ENCODE results near the gene PPP1R26. TPM values are rescaled to one million over a fixed set of nuclear protein-coding genes. Genes with fewer than 3 reads are reported as not detected.

Gene PPP1R26
- total and polyA plus RNA-seq, 2 of the 8 experiments (the other 6 are each of a cell fraction or from before 2014, with no cell fraction given) = 9.8 to 32.7 TPM

GRCh38 chr9:135464181-135464580 lies 15.4 kb upstream of the PPP1R26 start:
- H3K4me2 ChIP-seq (ENCODE audit: insufficient read depth in 1 of 2, low read depth in 2 of 2, low read length in 2 of 2) = no peak overlapping the region
- H2AFZ ChIP-seq (ENCODE audit: low read length) = no peak overlapping the region
- FAIRE-seq = no peak
- no peak overlapping the region for H3K9ac ChIP-seq (replicated peaks in 1 of 4; ENCODE audit: extremely low read depth in 1 of 4, low read depth in 3 of 4, low read length in 3 of 4)
- no peak overlapping the region for H3K23ac ChIP-seq (ENCODE audit: insufficient read length)
- no peak overlapping the region for H3K56ac ChIP-seq (replicated peaks; ENCODE audit: insufficient read length, low read depth, low read length)
- H2BK5ac ChIP-seq (ENCODE audit: low read depth, low read length) = no peak overlapping the region
- H3K18ac ChIP-seq (ENCODE audit: extremely low read depth, low read length) = no peak overlapping the region
- H3K14ac ChIP-seq (ENCODE audit: insufficient read length) = no peak overlapping the region
- no peak for DNase-seq (ENCODE audit: low read depth in 1 of 2, low spot score in 2 of 2)
- no peak overlapping the region for H4K91ac ChIP-seq (replicated peaks; ENCODE audit: insufficient read length, low read length)
- WGBS, 2 experiments (ENCODE audit: extremely low coverage in 1 of 2, insufficient coverage in 1 of 2, insufficient read length in 1 of 2, insufficient replicate concordance in 2 of 2, low coverage in 1 of 2, low lambda C conversion rate in 2 of 2, missing lambda C conversion rate in 1 of 2) = 94% methylated on average over 7 of the region's 7 CpGs; no CpG with 5 or more reads in 1 of the 2 experiments
- H3K9me3 ChIP-seq (ENCODE audit: insufficient read depth in 2 of 2, low read depth in 1 of 2, low read length in 1 of 2) = no peaks in the 10 kb centered on the region
- H4K8ac ChIP-seq (ENCODE audit: extremely low read depth, insufficient read depth, low read length) = no peak overlapping the region
- no peaks in the 10 kb centered on the region for H3K27me3 ChIP-seq (replicated peaks in 1 of 4; ENCODE audit: control insufficient read depth in 3 of 4, extremely low read depth in 1 of 4, insufficient read depth in 3 of 4, low read length in 3 of 4)
- POLR2A ChIA-PET (ENCODE audit: partially characterized antibody) = no interaction called here
- no peaks in the 10 kb centered on the region for H4K20me1 ChIP-seq (replicated peaks in 1 of 2; ENCODE audit: control insufficient read depth in 1 of 2, insufficient read depth in 2 of 2, low read length in 2 of 2)
- no peaks in the 10 kb centered on the region for H3K23me2 ChIP-seq (ENCODE audit: low read depth, low read length)
- no peak overlapping the region for H2BK120ac ChIP-seq (replicated peaks; ENCODE audit: low read depth, low read length)
- H2BK12ac ChIP-seq (ENCODE audit: low read depth, low read length) = no peak overlapping the region
- no peaks in the 10 kb centered on the region for H3K4me1 ChIP-seq (replicated peaks in 1 of 4; ENCODE audit: control insufficient read depth in 3 of 4, insufficient read depth in 4 of 4, low read length in 3 of 4)
- no peak overlapping the region for H2BK15ac ChIP-seq (ENCODE audit: low read length)
- H3K4me3 ChIP-seq (ENCODE audit: extremely low read depth in 1 of 4, insufficient read depth in 2 of 4, low read depth in 3 of 4, low read length in 4 of 4) = no peak overlapping the region
- H2AK5ac ChIP-seq (ENCODE audit: low read depth, low read length) = no peak overlapping the region
- H3K79me2 ChIP-seq (ENCODE audit: control insufficient read depth in 1 of 2, insufficient read depth in 2 of 2, low read length in 2 of 2) = no peaks in the 10 kb centered on the region
- CTCF ChIA-PET (ENCODE audit: partially characterized antibody) = interaction anchor here (1.5 kb wide), 1 partner anchor 9 kb away, joined by 3 read pairs; no protein-coding TSS in a partner anchor
- no peaks in the 10 kb centered on the region for H3K36me3 ChIP-seq (ENCODE audit: control insufficient read depth in 2 of 4, insufficient read depth in 4 of 4, low read length in 3 of 4)
- no peaks in the 10 kb centered on the region for H3K79me1 ChIP-seq (ENCODE audit: low read depth, low read length)
- no peak overlapping the region for H3K4ac ChIP-seq (replicated peaks; ENCODE audit: insufficient read length, low read depth, low read length)
- no peak overlapping the region for H3K27ac ChIP-seq (ENCODE audit: low read depth, low read length)
- H2BK20ac ChIP-seq (ENCODE audit: low read length) = no peak overlapping the region
- no peak overlapping the region for H4K5ac ChIP-seq (ENCODE audit: insufficient read length, low read depth, low read length)
- TF ChIP-seq RXRA (IDR thresholded peaks at IDR 0.05; ENCODE audit: insufficient read depth, low read depth, low read length) = no peak
- TF ChIP-seq NANOG (IDR thresholded peaks at IDR 0.05; ENCODE audit: insufficient read depth, low read depth, low read length, poor library complexity, severe bottlenecking) = no peak
- TF ChIP-seq CEBPB (IDR thresholded peaks at IDR 0.05; ENCODE audit: low read depth, low read length) = no peak
- no peak for TF ChIP-seq TBP (IDR thresholded peaks at IDR 0.05; ENCODE audit: low read depth, low read length)
- no peak for TF ChIP-seq SIX5 (IDR thresholded peaks at IDR 0.05; ENCODE audit: low read depth, low read length)
- no peak for TF ChIP-seq POLR2A (IDR thresholded peaks at IDR 0.05; ENCODE audit: control extremely low read depth in 1 of 2, low read depth in 2 of 2, low read length in 2 of 2)
- no peak for TF ChIP-seq JUND (IDR thresholded peaks at IDR 0.05; ENCODE audit: low read length)
- TF ChIP-seq CHD1 (IDR thresholded peaks at IDR 0.05; ENCODE audit: low read depth, low read length) = no peak
- TF ChIP-seq, protein P1, sequence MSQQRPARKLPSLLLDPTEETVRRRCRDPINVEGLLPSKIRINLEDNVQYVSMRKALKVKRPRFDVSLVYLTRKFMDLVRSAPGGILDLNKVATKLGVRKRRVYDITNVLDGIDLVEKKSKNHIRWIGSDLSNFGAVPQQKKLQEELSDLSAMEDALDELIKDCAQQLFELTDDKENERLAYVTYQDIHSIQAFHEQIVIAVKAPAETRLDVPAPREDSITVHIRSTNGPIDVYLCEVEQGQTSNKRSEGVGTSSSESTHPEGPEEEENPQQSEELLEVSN (IDR thresholded peaks at IDR 0.05) = no peak
- TF ChIP-seq CBX5 (IDR thresholded peaks at IDR 0.05; ENCODE audit: low read depth, low read length) = no peak
- no peak for TF ChIP-seq SP2 (IDR thresholded peaks at IDR 0.05; ENCODE audit: low read length)
- TF ChIP-seq PHF8 (conservative IDR thresholded peaks at IDR 0.05; ENCODE audit: low read depth, low read length) = no peak
- no peak for TF ChIP-seq GABPA (IDR thresholded peaks at IDR 0.05; ENCODE audit: borderline replicate concordance, insufficient read depth, low read length)
- no peak for TF ChIP-seq BACH1 (IDR thresholded peaks at IDR 0.05; ENCODE audit: low read length)
- TF ChIP-seq RBBP5 (IDR thresholded peaks at IDR 0.05; ENCODE audit: borderline replicate concordance, low read depth, low read length) = no peak
